ENCODE results near the gene PTGFRN. TPM values are rescaled to one million over a fixed set of nuclear protein-coding genes. Genes with fewer than 3 reads are reported as not detected.

Gene PTGFRN
- total and polyA plus RNA-seq, 2 of the 8 experiments (the other 6 are each of a cell fraction or from before 2014, with no cell fraction given): 13.0 to 32.6 TPM

- H3K36me3 ChIP-seq (ENCODE audit: control insufficient read depth in 2 of 4, insufficient read depth in 4 of 4, low read length in 3 of 4): no peaks in the 10 kb centered on the region
- H2BK12ac ChIP-seq (ENCODE audit: low read depth, low read length): no peak overlapping the region
- no peaks in the 10 kb centered on the region for H3K79me1 ChIP-seq (ENCODE audit: low read depth, low read length)
- H2AFZ ChIP-seq (ENCODE audit: low read length): 0 out of 2 replicates have a peak overlapping the region, but pooled peaks have one; percentile 13
- no peak overlapping the region for H2BK120ac ChIP-seq (replicated peaks; ENCODE audit: low read depth, low read length)
- H2BK15ac ChIP-seq (ENCODE audit: low read length): no peak overlapping the region; the same call in 1 of the 2 replicates
- ChIA-PET CTCF (ENCODE audit: partially characterized antibody) (interaction anchor here (0.9 to 2.2 kb wide), 6 partner anchors 9 to 165 kb away, joined by 3 to 7 read pairs (median 4); no protein-coding TSS in a partner anchor), POLR2A (ENCODE audit: partially characterized antibody) (interaction anchor here (0.6 to 0.9 kb wide), 2 partner anchors 63 to 239 kb away, joined by 3 read pairs; no protein-coding TSS in a partner anchor)
- H3K4me1 ChIP-seq (replicated peaks in 1 of 4; ENCODE audit: control insufficient read depth in 3 of 4, insufficient read depth in 4 of 4, low read length in 3 of 4): no peaks in the 10 kb centered on the region; a peak in 1 of 7 replicates
- H3K9me3 ChIP-seq (ENCODE audit: insufficient read depth in 2 of 2, low read depth in 1 of 2, low read length in 1 of 2): no peaks in the 10 kb centered on the region
- H3K56ac ChIP-seq (replicated peaks; ENCODE audit: insufficient read length, low read depth, low read length): no peak overlapping the region
- H3K14ac ChIP-seq (ENCODE audit: insufficient read length): no peak overlapping the region
- no peak overlapping the region for H2BK5ac ChIP-seq (ENCODE audit: low read depth, low read length)
- DNase-seq (ENCODE audit: low read depth in 1 of 2, low spot score in 2 of 2): no peak
- no peak overlapping the region for H3K23ac ChIP-seq (ENCODE audit: insufficient read length)
- H3K79me2 ChIP-seq (ENCODE audit: control insufficient read depth in 1 of 2, insufficient read depth in 2 of 2, low read length in 2 of 2): no peaks in the 10 kb centered on the region
- H3K27ac ChIP-seq (ENCODE audit: low read depth, low read length): no peak overlapping the region
- H4K5ac ChIP-seq (ENCODE audit: insufficient read length, low read depth, low read length): no peak overlapping the region
- H4K91ac ChIP-seq (replicated peaks; ENCODE audit: insufficient read length, low read length): no peak overlapping the region
- no peak for FAIRE-seq
- H2AK5ac ChIP-seq (ENCODE audit: low read depth, low read length): no peak overlapping the region
- no peak overlapping the region for H3K4ac ChIP-seq (replicated peaks; ENCODE audit: insufficient read length, low read depth, low read length)
- H3K4me2 ChIP-seq (ENCODE audit: insufficient read depth in 1 of 2, low read depth in 2 of 2, low read length in 2 of 2): no peak overlapping the region
- no peak overlapping the region for H3K18ac ChIP-seq (ENCODE audit: extremely low read depth, low read length)
- TF ChIP-seq CBX8 (IDR thresholded peaks at IDR 0.05; ENCODE audit: borderline replicate concordance, low read depth, low read length): no peak
- H3K27me3 ChIP-seq (replicated peaks in 1 of 4; ENCODE audit: control insufficient read depth in 3 of 4, extremely low read depth in 1 of 4, insufficient read depth in 3 of 4, low read length in 3 of 4): no peaks in the 10 kb centered on the region
- no peak overlapping the region for H4K8ac ChIP-seq (ENCODE audit: extremely low read depth, insufficient read depth, low read length)
- no peak overlapping the region for H2BK20ac ChIP-seq (ENCODE audit: low read length)
- no peak overlapping the region for H3K4me3 ChIP-seq (ENCODE audit: extremely low read depth in 1 of 4, insufficient read depth in 2 of 4, low read depth in 3 of 4, low read length in 4 of 4)
- no peaks in the 10 kb centered on the region for H3K23me2 ChIP-seq (ENCODE audit: low read depth, low read length)
- WGBS, 2 experiments (ENCODE audit: extremely low coverage in 1 of 2, insufficient coverage in 1 of 2, insufficient read length in 1 of 2, insufficient replicate concordance in 2 of 2, low coverage in 1 of 2, low lambda C conversion rate in 2 of 2, missing lambda C conversion rate in 1 of 2): 84% methylated on average over 4 of the region's 4 CpGs; no CpG with 5 or more reads in 1 of the 2 experiments
- no peaks in the 10 kb centered on the region for H4K20me1 ChIP-seq (replicated peaks in 1 of 2; ENCODE audit: control insufficient read depth in 1 of 2, insufficient read depth in 2 of 2, low read length in 2 of 2)
- H3K9ac ChIP-seq (replicated peaks in 1 of 4; ENCODE audit: extremely low read depth in 1 of 4, low read depth in 3 of 4, low read length in 3 of 4): no peak overlapping the region
Observed at GRCh38 chr1:116889380-116889779, 20.3 kb upstream of the PTGFRN start.

All from H1 (cell line).